Tibial artery (tissue), 4 donors: Measurements from ENCODE around the gene YPEL3.

Source experiments
- DNase-seq, 2 donors: peaks; one replicate each; pipeline ENCODE4 v3.0.0-alpha.2; 2019
- H3K27ac ChIP-seq, 2 donors: fragments of 200-600 bp; sonication (generic) in 1 of 2; 1 replicate in 1 of 2; 2 replicates in 1 of 2; pipeline ENCODE4 v1.5.1; 2018 to 2019; ENCODE audit warnings: mild to moderate bottlenecking in 1 of 2
- H3K27me3 ChIP-seq, 2 donors: fragments of 200-600 bp; sonication (generic) in 1 of 2; one replicate each; pipeline versions ENCODE4 v1.5.1 to v1.6.0; 2016 to 2019
- H3K36me3 ChIP-seq, 3 donors: fragments of 200-600 bp; sonication (generic) in 2 of 3; one replicate each; pipeline ENCODE4 v1.5.1; 2016 to 2019; ENCODE audit warnings: mild to moderate bottlenecking in 2 of 3
- H3K4me1 ChIP-seq, 4 donors: fragments of 200-600 bp; sonication (generic) in 2 of 4; 1 replicate in 3 of 4; 2 replicates in 1 of 4; pipeline ENCODE4 v1.5.1; 2016 to 2019
- H3K4me3 ChIP-seq, 2 donors: fragments of 200-600 bp; sonication (generic) in 1 of 2; 1 replicate in 1 of 2; 2 replicates in 1 of 2; pipeline ENCODE4 v1.5.1; 2018 to 2019; ENCODE audit warnings: mild to moderate bottlenecking in 2 of 2
- H3K9me3 ChIP-seq, 3 donors: fragments of 200-600 bp; sonication (generic) in 1 of 3; one replicate each; pipeline ENCODE4 v1.5.1; 2016 to 2019
- CTCF ChIP-seq, 2 experiments: fragments of 200-600 bp in 1 of 2; fragments of 450-650 bp in 1 of 2; IDR thresholded peaks; one replicate each; pipeline ENCODE4 v1.5.1; 2017 to 2019; ENCODE audit warnings: antibody characterized with exemption in 2 of 2, mild to moderate bottlenecking in 1 of 2, moderate library complexity in 1 of 2
- intact Hi-C: fragments of 100-400 bp; cut with DNase I; formaldehyde crosslinking; loops from one replicate; pipeline ENCODE4 v1.15.0; 2023; ENCODE audit warnings: low total_unique reads

Gene YPEL3

GRCh38 chr16:30096862-30097563 lies 1.0 kb upstream of the YPEL3 start:
- intact Hi-C loops, result loop anchor here (1.0 kb wide), 1 partner anchor 26 kb away; the partner anchor contains the start of gene MAPK3
- peak overlapping the region; percentile 82 to 90 for H3K4me3 ChIP-seq
- no peak for DNase-seq

GRCh38 chr16:30095166-30096078 lies 591 bp downstream of the YPEL3 start:
- peak overlapping the region; percentile 82 to 90 for H3K4me3 ChIP-seq
- H3K27ac ChIP-seq, result peak overlapping the region; percentile 94 to 98
- intact Hi-C loops, result loop anchor here (1.0 kb wide), 1 partner anchor 28 kb away; the partner anchor contains the start of gene MAPK3
- no peak for TF ChIP-seq CTCF (IDR thresholded peaks at IDR 0.05)
- peaks cover 0 to 54% (median 38%) of the 10 kb centered on the region in 4 donors for H3K4me1 ChIP-seq
- no peak for DNase-seq
- H3K9me3 ChIP-seq, result peaks cover 0 to 9% (median 0%) of the 10 kb centered on the region in 3 donors
- peaks cover 11 to 23% (median 16%) of the 10 kb centered on the region in 3 donors for H3K36me3 ChIP-seq
- H3K27me3 ChIP-seq, result no peaks in the 10 kb centered on the region

More at GRCh38 chr16:30096862-30097563, 1.0 kb upstream of the YPEL3 start:
- no peaks in the 10 kb centered on the region for H3K27me3 ChIP-seq
- peaks cover 0 to 40% (median 28%) of the 10 kb centered on the region in 4 donors for H3K4me1 ChIP-seq
- peaks cover 11 to 23% (median 16%) of the 10 kb centered on the region in 3 donors for H3K36me3 ChIP-seq
- H3K9me3 ChIP-seq, result peaks cover 0 to 9% (median 0%) of the 10 kb centered on the region in 3 donors
- H3K27ac ChIP-seq, result peak overlapping the region; percentile 94 to 98
- no peak for TF ChIP-seq CTCF (IDR thresholded peaks at IDR 0.05)

GRCh38 chr16:30094541-30095165 lies 1.4 kb downstream of the YPEL3 start:
- Histone ChIP-seq H3K36me3 (peaks cover 11 to 23% (median 16%) of the 10 kb centered on the region in 3 donors), H3K4me3 (peak overlapping the region; percentile 82 to 90), H3K4me1 (peaks cover 0 to 56% (median 38%) of the 10 kb centered on the region in 4 donors), H3K9me3 (peaks cover 0 to 9% (median 0%) of the 10 kb centered on the region in 3 donors), H3K27ac (peak overlapping the region; percentile 94 to 98), H3K27me3 (no peaks in the 10 kb centered on the region)
- intact Hi-C loops, result no loop called here
- DNase-seq, result no peak
- no peak for TF ChIP-seq CTCF (IDR thresholded peaks at IDR 0.05)

- no peaks in the 10 kb centered on the region for H3K27me3 ChIP-seq
- peak overlapping the region; percentile 52 to 57 for H3K4me3 ChIP-seq
- peaks cover 11 to 23% (median 16%) of the 10 kb centered on the region in 3 donors for H3K36me3 ChIP-seq
- DNase-seq, result peak; percentile 87 to 88
- TF ChIP-seq CTCF (IDR thresholded peaks at IDR 0.05), result peak in 1 of 2 experiments; percentile 24
- peak overlapping the region; percentile 67 to 94 for H3K27ac ChIP-seq
- intact Hi-C loops, result no loop called here
- H3K4me1 ChIP-seq, result peaks cover 0 to 56% (median 38%) of the 10 kb centered on the region in 4 donors
- peaks cover 0 to 9% (median 0%) of the 10 kb centered on the region in 3 donors for H3K9me3 ChIP-seq
Measured at GRCh38 chr16:30092373-30093010, 3.5 kb downstream of the YPEL3 start.
